Testis (tissue), 2 donors: ENCODE data around the gene PLEKHM1.

Source experiments
- CTCF ChIP-seq, 3 experiments: fragments of 450-650 bp in 2 of 3; fragments of 200-600 bp in 1 of 3; sonication (generic) in 1 of 3; IDR thresholded peaks; one replicate each; pipeline ENCODE4 v1.5.1; 2016 to 2019; ENCODE audit warnings: antibody characterized with exemption in 3 of 3, mild to moderate bottlenecking in 2 of 3, moderate library complexity in 1 of 3
- POLR2A ChIP-seq: fragments of 450-650 bp; IDR thresholded peaks from one replicate; pipeline ENCODE4 v1.6.1; 2017; ENCODE audit warnings: antibody characterized with exemption, mild to moderate bottlenecking, moderate library complexity

- TF ChIP-seq POLR2A (no peak), CTCF (IDR thresholded peaks at IDR 0.05) (no peak)
Observed at GRCh38 chr17:45405250-45406086, 85.1 kb downstream of the PLEKHM1 start.
